Stimulated activated CD4-positive, alpha-beta T cell treated with anti-CD3 and anti-CD28 coated beads, Interleukin-1b, Interleukin-23, amount 100 ng/mL, for 1 hour (primary cell): Measurements from ENCODE around the gene LINGO4.
"Not testable (repeated sequence)": the region's sequence is repeated elsewhere in the genome, so short reads cannot be mapped to it uniquely, and the experiment has no call there.

Source experiments
- DNase-seq, 2 donors: peaks; one replicate each; pipeline ENCODE4 v3.0.0-alpha.2; 2020; ENCODE audit warnings: low read depth in 2 of 2

Gene LINGO4

GRCh38 chr1:151782741-151783140 lies 22.5 kb downstream of the LINGO4 start:
- no peak for DNase-seq

GRCh38 chr1:151782026-151782425 lies 23.2 kb downstream of the LINGO4 start:
- not testable (repeated sequence) for DNase-seq

- DNase-seq = not testable (repeated sequence)
These were observed 24.5 kb downstream of the LINGO4 start for GRCh38 chr1:151780736-151781135.

- no peak for DNase-seq
These were observed 25.4 kb downstream of the LINGO4 start for GRCh38 chr1:151779852-151780251.

- no peak for DNase-seq
These were observed 27.9 kb downstream of the LINGO4 start for GRCh38 chr1:151777317-151777716.

GRCh38 chr1:151776665-151777062 lies 28.6 kb downstream of the LINGO4 start:
- no peak for DNase-seq

GRCh38 chr1:151775894-151776664 lies 29.1 kb downstream of the LINGO4 start:
- no peak for DNase-seq

- DNase-seq = no peak
These were observed 30.8 kb downstream of the LINGO4 start for GRCh38 chr1:151774256-151774922.

- DNase-seq = no peak
These were observed 31.5 kb downstream of the LINGO4 start for GRCh38 chr1:151773702-151774101.

GRCh38 chr1:151769270-151769669 lies 35.9 kb downstream of the LINGO4 start:
- DNase-seq = not testable (repeated sequence)

- DNase-seq = not testable (repeated sequence)
These were observed 36.7 kb downstream of the LINGO4 start for GRCh38 chr1:151768351-151769066.

GRCh38 chr1:151763990-151764389 lies 41.2 kb downstream of the LINGO4 start:
- DNase-seq = no peak

- DNase-seq = peak; percentile 63 to 73
These were observed 42.0 kb downstream of the LINGO4 start, which contains the start of gene MRPL9 for GRCh38 chr1:151762941-151763921. MRPL9 (minus strand) TSS chr1:151763496; CDS start chr1:151763479, 17 bp downstream.

GRCh38 chr1:151760597-151761385 lies 44.4 kb downstream of the LINGO4 start:
- no peak for DNase-seq

- DNase-seq = no peak
These were observed 46.0 kb downstream of the LINGO4 start for GRCh38 chr1:151759241-151759640.

GRCh38 chr1:151756291-151756690 lies 48.9 kb downstream of the LINGO4 start:
- DNase-seq = no peak
